HG03039 (cell line): ENCODE measurements around the gene THAP4.

Experiments used
- ATAC-seq: cut with Tn5 transposase; IDR thresholded peaks from one replicate; pipeline ENCODE4 v1.9.1; 2021; ENCODE audit warnings: mild to moderate bottlenecking, moderate library complexity; ENCODE audit not compliant: unreplicated experiment

The THAP4 gene

GRCh38 chr2:241640165-241640795 lies 3.3 kb upstream of the THAP4 start:
- no peak for ATAC-seq

- ATAC-seq = no peak
Measured at GRCh38 chr2:241639385-241639784, 2.4 kb upstream of the THAP4 start.

- ATAC-seq = no peak
Measured at GRCh38 chr2:241638940-241639339, 2.0 kb upstream of the THAP4 start.

- peak; percentile 22 for ATAC-seq
Measured at GRCh38 chr2:241637795-241638660, 1.1 kb upstream of the THAP4 start.

- peak; percentile 21 for ATAC-seq
Measured at GRCh38 chr2:241636182-241637017, 558 bp downstream of the THAP4 start.

- ATAC-seq = no peak
Measured at GRCh38 chr2:241635756-241636155, 1.2 kb downstream of the THAP4 start.

GRCh38 chr2:241633561-241633960 lies 3.4 kb downstream of the THAP4 start:
- ATAC-seq = no peak

GRCh38 chr2:241632478-241633325 lies 4.3 kb downstream of the THAP4 start:
- ATAC-seq = no peak

- ATAC-seq = no peak
Measured at GRCh38 chr2:241629762-241630435, 7.1 kb downstream of the THAP4 start.

- no peak for ATAC-seq
Measured at GRCh38 chr2:241627675-241628074, 9.3 kb downstream of the THAP4 start.

GRCh38 chr2:241620419-241620769 lies 16.6 kb downstream of the THAP4 start:
- no peak for ATAC-seq

- ATAC-seq = no peak
Measured at GRCh38 chr2:241619597-241620418, 17.1 kb downstream of the THAP4 start.

- no peak for ATAC-seq
Measured at GRCh38 chr2:241618829-241619228, 18.1 kb downstream of the THAP4 start.

GRCh38 chr2:241618296-241618805 lies 18.6 kb downstream of the THAP4 start:
- ATAC-seq = no peak

- no peak for ATAC-seq
Measured at GRCh38 chr2:241617431-241618154, 19.4 kb downstream of the THAP4 start.

- no peak for ATAC-seq
Measured at GRCh38 chr2:241616168-241617125, 20.5 kb downstream of the THAP4 start.

GRCh38 chr2:241615522-241616052 lies 21.4 kb downstream of the THAP4 start:
- no peak for ATAC-seq
